ENCODE data around the gene HHAT.

Gene HHAT

DNA sequence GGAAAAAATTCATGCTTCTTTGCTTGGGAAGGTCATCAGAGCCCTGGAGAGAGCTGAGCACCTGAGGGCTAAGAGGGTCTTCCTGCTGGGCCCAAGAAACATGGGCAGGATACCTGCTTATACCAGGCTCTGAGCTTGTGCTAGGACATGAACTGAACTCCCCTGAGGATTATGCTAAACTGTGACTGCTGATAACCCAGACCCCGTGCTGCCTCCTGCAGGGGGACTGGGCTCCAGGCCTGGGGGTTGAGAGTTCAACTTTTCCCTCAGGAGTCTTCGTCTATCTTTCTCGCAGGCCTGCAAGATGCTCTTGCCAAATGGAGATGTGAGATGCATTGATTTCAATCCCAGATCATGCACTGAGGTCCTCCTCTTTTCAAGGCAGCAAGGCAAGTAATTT, 368.5 kb downstream of the HHAT start:
- H3K27ac Mint-ChIP-seq: no peak overlapping the region
- H3K36me3 Mint-ChIP-seq (ENCODE audit: low read depth): peaks cover 2% of the 10 kb centered on the region
- H3K9me3 Mint-ChIP-seq: no peaks in the 10 kb centered on the region
- H3K27me3 Mint-ChIP-seq (ENCODE audit: low read depth): peaks cover 3% of the 10 kb centered on the region
- H3K4me1 Mint-ChIP-seq: peaks cover 12% of the 10 kb centered on the region
- no peak overlapping the region for H3K4me3 Mint-ChIP-seq
- TF ChIP-seq, protein P1, sequence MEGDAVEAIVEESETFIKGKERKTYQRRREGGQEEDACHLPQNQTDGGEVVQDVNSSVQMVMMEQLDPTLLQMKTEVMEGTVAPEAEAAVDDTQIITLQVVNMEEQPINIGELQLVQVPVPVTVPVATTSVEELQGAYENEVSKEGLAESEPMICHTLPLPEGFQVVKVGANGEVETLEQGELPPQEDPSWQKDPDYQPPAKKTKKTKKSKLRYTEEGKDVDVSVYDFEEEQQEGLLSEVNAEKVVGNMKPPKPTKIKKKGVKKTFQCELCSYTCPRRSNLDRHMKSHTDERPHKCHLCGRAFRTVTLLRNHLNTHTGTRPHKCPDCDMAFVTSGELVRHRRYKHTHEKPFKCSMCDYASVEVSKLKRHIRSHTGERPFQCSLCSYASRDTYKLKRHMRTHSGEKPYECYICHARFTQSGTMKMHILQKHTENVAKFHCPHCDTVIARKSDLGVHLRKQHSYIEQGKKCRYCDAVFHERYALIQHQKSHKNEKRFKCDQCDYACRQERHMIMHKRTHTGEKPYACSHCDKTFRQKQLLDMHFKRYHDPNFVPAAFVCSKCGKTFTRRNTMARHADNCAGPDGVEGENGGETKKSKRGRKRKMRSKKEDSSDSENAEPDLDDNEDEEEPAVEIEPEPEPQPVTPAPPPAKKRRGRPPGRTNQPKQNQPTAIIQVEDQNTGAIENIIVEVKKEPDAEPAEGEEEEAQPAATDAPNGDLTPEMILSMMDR (IDR thresholded peaks at IDR 0.05; ENCODE audit: unreplicated experiment in 3 of 3): no peak

DNA sequence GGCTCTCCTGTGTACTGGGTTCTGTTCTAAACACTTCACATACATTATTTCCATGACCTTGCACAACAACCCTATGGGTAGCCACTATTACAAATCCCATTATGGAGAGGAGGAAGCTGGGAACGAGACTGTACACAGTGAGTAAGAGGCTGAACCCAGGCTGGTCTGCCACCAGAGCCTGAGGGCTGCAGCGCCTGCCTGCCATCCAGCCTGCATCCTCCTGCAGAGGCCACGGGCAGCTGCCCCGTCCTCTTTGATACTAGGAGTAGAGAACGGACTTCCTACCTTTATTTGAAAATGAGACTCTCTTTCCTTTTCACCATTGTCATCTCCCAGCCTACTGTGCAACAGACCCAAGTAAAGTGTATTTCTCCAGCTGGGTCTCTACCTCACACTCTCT, 370.0 kb downstream of the HHAT start:
- Mint-ChIP-seq H3K4me1 (peaks cover 12% of the 10 kb centered on the region), H3K4me3 (no peak overlapping the region), H3K36me3 (ENCODE audit: low read depth) (peaks cover 5% of the 10 kb centered on the region), H3K27ac (no peak overlapping the region), H3K27me3 (ENCODE audit: low read depth) (peaks cover 3% of the 10 kb centered on the region), H3K9me3 (peaks cover 4% of the 10 kb centered on the region)
- TF ChIP-seq, protein P1 (IDR thresholded peaks at IDR 0.05; ENCODE audit: unreplicated experiment in 3 of 3): no peak

DNA sequence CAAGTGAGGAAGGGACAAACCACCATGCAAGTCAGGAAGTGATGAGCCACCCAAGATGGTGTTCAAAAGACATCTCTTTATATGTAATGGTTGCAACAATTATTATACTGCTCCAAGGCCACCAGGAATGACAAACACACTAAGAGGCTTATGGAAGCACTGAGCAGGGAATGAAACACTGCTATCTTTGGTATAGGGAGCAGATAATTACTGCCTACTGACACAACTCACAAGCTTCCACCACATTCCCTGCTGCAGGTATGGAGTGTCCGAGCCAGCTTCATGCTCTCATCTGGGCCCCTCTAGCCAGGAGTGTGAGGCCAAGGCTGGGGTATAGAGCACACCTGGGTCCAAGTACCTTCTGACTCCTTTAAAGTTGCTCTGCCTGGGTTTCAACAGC, 371.4 kb downstream of the HHAT start:
- no peak overlapping the region for H3K27ac Mint-ChIP-seq
- H3K9me3 Mint-ChIP-seq: peaks cover 4% of the 10 kb centered on the region
- H3K4me1 Mint-ChIP-seq: peaks cover 12% of the 10 kb centered on the region
- peaks cover 3% of the 10 kb centered on the region for H3K27me3 Mint-ChIP-seq (ENCODE audit: low read depth)
- H3K36me3 Mint-ChIP-seq (ENCODE audit: low read depth): peaks cover 5% of the 10 kb centered on the region
- TF ChIP-seq, protein P1 (IDR thresholded peaks at IDR 0.05; ENCODE audit: unreplicated experiment in 3 of 3): no peak
- H3K4me3 Mint-ChIP-seq: no peak overlapping the region

DNA sequence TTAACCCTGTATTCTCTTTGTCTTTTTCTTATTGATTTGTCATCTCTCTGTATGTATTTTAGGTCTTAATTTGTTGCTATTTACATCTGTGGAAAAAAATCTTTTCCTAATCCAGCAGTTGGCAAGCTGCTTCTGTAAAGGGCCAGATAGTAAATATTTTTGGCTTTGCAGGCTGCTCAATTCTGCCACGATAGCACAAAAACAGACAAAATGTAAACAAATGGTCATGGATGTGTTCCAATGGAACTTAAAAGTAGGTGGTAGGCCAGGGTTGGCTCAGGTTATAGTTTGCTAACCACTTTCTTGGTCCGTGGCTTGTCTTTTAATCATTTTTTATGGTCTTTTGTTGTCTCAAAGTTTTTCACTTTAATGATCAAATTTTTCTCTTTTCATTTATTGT, 371.8 kb downstream of the HHAT start:
- Mint-ChIP-seq H3K27ac (no peak overlapping the region), H3K4me1 (peaks cover 12% of the 10 kb centered on the region), H3K36me3 (ENCODE audit: low read depth) (peaks cover 5% of the 10 kb centered on the region), H3K9me3 (peaks cover 4% of the 10 kb centered on the region), H3K4me3 (no peak overlapping the region), H3K27me3 (ENCODE audit: low read depth) (peaks cover 3% of the 10 kb centered on the region)
- TF ChIP-seq, protein P1 (IDR thresholded peaks at IDR 0.05; ENCODE audit: unreplicated experiment in 3 of 3): no peak

DNA sequence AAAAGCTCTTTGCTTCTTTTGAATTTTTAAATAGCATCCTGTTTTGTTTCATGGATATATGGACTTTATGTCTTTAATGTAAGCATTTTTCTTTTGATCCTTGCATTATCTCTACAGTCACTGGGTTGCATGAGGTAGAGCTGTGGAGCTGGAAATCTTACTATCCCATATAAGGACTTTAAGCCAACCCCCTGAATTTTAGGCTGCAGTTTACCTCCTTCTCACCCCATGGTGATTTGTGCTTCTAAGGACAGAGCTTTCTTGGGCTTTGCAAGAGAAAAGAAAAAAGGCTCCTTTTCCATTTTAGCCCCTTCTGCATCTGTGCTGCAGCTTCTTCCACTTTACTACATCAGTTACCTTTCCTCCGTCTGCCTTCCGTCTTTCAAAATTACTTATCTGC, 373.8 kb downstream of the HHAT start:
- H3K36me3 Mint-ChIP-seq (ENCODE audit: low read depth): peaks cover 5% of the 10 kb centered on the region
- no peak overlapping the region for H3K27ac Mint-ChIP-seq

DNA sequence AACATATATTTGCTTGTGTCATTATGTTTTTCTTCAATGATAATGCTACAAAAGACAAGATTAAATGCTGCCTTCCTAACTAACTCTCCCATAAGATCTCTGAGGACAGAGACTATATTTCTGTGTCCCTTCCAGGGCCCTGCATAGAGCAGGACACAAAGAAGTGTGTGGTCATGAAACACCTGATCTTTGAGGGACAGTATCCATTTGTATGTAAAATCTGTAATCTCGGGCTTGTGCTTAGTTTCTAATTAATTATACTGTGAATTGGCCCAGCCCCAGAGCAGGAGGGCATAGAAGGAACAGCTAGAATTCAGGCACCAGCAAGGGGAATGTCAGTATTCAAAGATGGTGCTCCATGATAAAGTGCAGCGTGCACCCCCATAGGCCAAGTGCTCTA, 374.9 kb downstream of the HHAT start:
- peaks cover 4% of the 10 kb centered on the region for H3K9me3 Mint-ChIP-seq
- H3K4me3 Mint-ChIP-seq: no peak overlapping the region
- H3K27me3 Mint-ChIP-seq (ENCODE audit: low read depth): peaks cover 3% of the 10 kb centered on the region
- peaks cover 5% of the 10 kb centered on the region for H3K4me1 Mint-ChIP-seq
- H3K36me3 Mint-ChIP-seq (ENCODE audit: low read depth): peaks cover 5% of the 10 kb centered on the region
- H3K27ac Mint-ChIP-seq: no peak overlapping the region
- TF ChIP-seq, protein P1 (IDR thresholded peaks at IDR 0.05; ENCODE audit: unreplicated experiment in 3 of 3): no peak

More for the DNA sequence above, 373.8 kb downstream of the HHAT start:
- peaks cover 3% of the 10 kb centered on the region for H3K27me3 Mint-ChIP-seq (ENCODE audit: low read depth)
- peaks cover 5% of the 10 kb centered on the region for H3K4me1 Mint-ChIP-seq
- no peak overlapping the region for H3K4me3 Mint-ChIP-seq
- TF ChIP-seq, protein P1 (IDR thresholded peaks at IDR 0.05; ENCODE audit: unreplicated experiment in 3 of 3): no peak
- H3K9me3 Mint-ChIP-seq: peaks cover 4% of the 10 kb centered on the region
